ENCODE data around the gene CDC37. TPM values are rescaled to one million over a fixed set of nuclear protein-coding genes. Genes with fewer than 3 reads are reported as not detected.
A peak's percentile ranks its signal among the peaks of the same experiment; 100 is the strongest.
"Not testable (repeated sequence)": the region's sequence is repeated elsewhere in the genome, so short reads cannot be mapped to it uniquely, and the experiment has no call there.

The CDC37 gene
- total RNA-seq, 1 donor from 2014 or later: 335 TPM

GRCh38 chr19:10419646-10420443, 16.5 kb upstream of the CDC37 start:
- DNase-seq (ENCODE audit: low read depth, low spot score): no peak

- no peak for DNase-seq (ENCODE audit: low read depth, low spot score)
Measured at GRCh38 chr19:10419200-10419645, 15.9 kb upstream of the CDC37 start.

DNA sequence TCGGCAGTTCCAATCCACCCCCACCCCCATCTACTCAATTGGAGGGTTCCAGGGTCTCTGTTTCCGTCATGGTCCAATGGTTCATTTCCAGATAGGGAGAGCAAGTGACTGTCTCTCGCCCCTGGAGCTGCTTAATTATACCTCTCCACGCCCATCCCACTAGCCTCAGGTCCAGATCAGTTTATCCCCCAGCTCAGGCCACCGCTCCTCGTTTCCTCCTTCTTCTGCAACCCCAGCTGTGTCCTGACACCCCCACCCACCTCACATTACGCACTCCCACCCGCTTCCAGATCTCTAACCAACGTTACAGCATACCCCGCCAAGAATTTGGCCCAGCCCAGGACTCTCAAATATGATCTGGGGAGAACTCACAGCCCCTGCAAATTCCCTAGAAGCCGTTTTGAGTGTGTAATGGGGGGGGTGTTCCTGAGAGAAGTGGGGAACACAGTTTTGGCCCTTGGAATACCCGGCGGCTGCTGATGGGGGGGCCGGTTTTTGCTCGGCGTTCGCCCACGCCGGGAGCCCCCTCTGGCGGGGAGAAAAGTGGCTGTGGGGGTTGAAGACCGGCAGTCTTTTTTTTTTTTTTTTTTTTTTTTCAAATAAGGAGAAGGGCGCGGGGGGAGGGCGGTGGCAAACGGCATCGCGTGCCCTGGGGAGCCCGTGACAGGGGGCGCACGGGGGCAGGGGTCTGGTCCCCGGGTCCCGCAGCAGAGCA, 15.3 kb upstream of the CDC37 start:
- no peak for DNase-seq (ENCODE audit: low read depth, low spot score)

DNA sequence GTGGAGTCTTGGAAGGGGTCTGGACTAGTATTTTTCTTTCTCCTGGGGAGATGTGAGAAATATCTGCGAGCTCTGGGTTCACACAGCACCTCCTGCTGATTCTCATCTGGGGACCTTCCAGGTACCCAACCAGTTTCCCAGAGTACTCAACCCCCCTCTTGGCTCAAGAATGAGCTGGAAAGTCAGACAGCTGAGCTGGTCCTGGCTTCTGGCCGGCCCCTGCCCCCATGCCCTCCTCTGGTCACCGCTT, 14.8 kb upstream of the CDC37 start:
- no peak for DNase-seq (ENCODE audit: low read depth, low spot score)

DNA sequence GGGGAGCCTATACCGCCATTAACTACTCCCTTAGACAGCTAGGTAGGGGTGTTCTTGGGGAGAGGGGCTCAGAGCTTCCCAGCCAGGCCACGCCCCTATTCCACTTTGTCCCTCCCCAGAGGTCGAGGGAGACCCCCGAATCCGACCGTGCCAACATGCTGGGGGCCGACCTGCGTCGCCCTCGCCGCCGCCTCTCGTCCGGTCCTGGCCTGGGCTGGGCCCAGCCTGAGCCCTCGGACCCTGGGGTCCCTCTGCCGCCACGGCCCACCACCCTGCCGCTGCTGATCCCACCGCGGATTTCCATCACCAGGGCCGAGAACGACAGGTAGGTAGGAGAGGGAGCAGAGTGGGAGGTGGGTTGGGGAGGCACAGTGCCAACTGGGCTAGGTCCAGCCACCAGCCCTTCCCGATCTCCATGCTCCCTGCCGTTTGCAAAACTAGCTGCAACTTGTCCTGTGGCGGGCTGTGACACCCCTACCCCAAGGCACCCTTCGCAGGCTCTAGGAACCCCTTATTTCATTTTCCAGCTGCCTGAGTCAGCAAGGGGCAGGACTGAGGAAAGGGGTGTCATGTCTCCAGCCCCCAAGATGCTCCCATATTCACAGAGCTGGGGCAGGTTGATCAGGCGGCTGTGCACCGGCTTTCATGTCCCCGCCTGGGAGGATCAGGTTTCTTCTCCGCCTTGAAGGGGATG, 14.3 kb upstream of the CDC37 start:
- DNase-seq (ENCODE audit: low read depth, low spot score): no peak

- peak; percentile 40 for DNase-seq (ENCODE audit: low read depth, low spot score)
Measured at GRCh38 chr19:10416380-10417257, 13.3 kb upstream of the CDC37 start.

- no peak for DNase-seq (ENCODE audit: low read depth, low spot score)
Measured at GRCh38 chr19:10416083-10416379, 12.7 kb upstream of the CDC37 start.

DNA sequence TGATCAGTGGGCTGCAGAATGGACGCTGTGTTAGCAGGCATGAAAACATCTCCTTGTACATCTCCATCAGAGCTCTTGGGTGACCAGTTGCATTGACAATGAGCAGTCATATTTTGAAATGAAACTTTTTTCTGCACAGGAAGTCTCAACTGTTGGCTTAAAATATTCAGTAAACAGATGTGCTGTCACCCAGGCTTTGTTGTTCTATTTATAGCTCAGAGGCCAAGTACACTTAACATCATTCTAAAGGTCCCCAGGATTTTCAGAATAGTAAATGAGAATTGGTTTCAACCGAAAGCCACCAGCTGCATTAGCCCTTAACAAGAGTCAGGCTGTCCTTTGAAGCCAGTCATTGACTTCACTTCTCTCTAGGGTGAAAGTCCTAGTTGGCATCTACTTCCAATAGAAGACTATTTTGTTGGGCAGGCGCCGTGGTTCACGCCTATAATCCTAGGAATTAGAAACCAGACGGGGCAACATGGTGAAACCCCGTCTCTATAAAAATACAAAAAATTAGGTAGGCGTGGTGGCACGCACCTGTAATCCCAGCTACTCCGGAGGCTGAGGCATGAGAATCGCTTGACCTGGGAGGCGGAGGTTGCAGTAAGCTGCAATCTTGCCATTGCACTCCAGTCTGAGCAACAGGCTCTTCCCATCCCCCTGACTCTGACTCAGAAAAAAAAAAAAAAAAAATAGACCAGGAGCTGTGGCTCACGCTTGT, 9.1 kb upstream of the CDC37 start:
- no peak for DNase-seq (ENCODE audit: low read depth, low spot score)

DNA sequence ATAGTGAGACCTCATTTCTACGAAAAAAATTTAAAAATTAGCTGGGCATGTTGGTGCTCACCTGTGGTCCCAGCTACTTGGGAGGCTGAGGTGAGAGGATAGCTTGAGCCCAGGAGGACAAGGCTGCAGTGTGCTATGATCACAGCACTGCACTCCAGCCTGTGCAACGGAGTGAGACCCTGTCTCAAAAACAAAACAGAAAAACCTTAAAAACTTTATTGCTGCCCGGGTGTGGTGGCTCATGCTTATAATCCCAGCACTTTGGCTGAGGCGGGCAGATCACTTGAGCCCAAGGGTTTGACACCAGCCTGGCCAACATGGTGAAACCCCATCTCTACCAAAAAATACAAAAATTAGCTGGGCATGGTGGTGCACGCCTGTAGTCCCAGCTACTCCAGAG, 7.9 kb upstream of the CDC37 start:
- not testable (repeated sequence) for DNase-seq (ENCODE audit: low read depth, low spot score)

GRCh38 chr19:10408511-10409283, 5.4 kb upstream of the CDC37 start:
- no peak for DNase-seq (ENCODE audit: low read depth, low spot score)

DNA sequence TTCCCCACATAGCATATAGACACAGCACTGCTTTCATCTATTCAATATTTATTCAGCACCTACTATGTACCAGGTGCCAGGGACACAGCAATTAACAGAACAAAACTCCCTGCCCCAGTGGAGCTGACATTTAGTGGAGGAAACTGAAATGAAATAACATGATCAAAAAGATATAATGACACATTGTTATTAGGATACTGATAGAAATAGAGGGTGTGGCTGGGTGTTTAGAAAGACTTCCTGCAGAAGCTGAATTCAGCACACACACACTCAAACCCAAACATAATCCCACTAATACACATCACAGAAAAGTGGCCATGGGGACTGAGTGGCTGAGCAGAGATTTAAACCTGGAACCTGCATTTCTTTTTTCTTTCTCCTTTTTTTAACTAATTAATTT, 3.8 kb upstream of the CDC37 start:
- no peak for DNase-seq (ENCODE audit: low read depth, low spot score)

DNA sequence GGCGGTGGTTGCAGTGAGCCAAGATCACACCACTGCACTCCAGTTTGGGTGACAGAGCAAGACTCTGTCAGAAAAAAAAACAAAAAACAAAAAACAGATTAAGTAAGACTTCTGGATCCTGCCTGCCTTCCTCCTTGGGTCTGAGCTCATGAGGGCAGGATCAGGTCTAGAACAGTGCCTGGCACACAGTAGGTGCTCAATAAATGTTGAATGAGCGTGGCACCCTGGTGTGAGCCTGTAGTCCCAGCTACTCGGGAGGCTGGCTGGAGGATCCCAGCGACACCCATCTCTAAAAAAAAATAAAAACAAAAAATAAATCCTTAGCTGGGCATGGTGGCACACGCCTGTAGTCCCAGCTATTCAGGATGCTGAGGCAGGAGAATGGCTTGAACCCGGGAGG, 2.8 kb upstream of the CDC37 start:
- no peak for DNase-seq (ENCODE audit: low read depth, low spot score)

- DNase-seq (ENCODE audit: low read depth, low spot score): no peak
Measured at GRCh38 chr19:10404888-10405820, 1.8 kb upstream of the CDC37 start.

DNA sequence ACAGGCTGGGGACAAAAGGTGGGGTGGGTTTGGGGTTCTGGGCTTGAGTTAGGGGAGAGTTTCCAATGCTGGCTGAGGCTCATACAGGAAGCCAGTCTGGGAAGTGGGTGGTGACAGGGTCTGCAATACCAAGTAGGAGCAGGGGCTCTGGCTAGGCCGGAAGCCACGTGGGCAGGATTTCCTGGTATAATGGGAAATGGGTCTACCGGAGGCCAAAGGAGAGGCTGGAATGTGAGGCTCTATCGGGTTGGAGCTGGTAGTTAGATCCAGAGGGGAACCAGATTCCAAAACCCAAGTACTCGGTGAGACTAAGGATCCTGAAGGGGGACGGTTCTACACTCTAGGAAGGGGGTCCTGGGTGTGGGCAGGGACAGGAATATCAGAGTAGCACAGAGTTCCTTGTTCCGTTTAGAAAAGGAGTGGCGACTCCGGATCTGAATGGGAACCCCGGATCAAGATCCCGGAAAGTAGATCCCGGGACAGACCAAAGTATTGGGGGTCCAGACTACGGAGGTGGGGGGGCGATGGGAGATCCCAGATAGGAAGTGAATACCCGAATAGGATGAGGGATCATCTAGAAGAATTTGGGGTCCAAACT, 802 bp downstream of the CDC37 start:
- DNase-seq (ENCODE audit: low read depth, low spot score): peak; percentile 39

- DNase-seq (ENCODE audit: low read depth, low spot score): no peak
Measured at GRCh38 chr19:10399878-10400277, 3.5 kb downstream of the CDC37 start.

DNA sequence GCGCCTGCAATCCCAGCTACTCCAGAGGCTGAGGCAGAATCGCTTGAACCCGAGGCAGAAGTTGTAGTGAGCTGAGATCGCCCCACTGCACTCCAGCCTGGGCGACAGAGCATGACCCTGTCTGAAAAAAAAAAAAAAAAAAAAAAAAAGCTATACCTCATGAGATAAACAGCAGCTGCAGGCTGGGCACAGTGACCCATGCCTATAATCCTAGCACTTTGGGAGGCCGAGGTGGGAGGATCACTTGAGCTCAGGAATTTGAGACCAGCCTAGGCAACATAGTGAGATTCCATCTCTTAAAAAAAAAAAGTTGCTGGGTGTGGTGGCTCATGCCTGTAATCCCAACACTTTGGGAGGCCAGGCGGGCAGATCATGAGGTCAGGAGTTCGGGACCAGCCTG, 4.0 kb downstream of the CDC37 start:
- not testable (repeated sequence) for DNase-seq (ENCODE audit: low read depth, low spot score)

DNA sequence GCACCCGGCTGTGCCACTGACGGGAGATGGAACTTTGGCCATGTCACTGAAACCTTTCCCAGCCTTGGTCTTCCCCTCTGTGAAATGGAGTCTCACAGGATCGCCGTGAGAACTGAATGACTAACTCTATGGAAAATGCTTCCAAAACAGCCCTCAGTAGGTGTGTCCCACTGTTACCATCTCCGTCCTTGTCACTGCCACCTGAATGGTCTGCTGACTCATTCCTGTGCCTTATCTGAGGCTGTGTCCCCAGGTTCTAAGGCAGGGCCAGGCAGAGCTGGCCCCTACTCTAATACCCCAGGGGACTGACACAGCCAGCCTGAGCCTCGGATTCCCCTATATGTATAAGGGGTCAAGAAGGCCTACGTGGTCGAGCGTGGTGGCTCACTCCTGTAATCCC, 4.5 kb downstream of the CDC37 start:
- DNase-seq (ENCODE audit: low read depth, low spot score): no peak

GRCh38 chr19:10395917-10396316, 7.4 kb downstream of the CDC37 start:
- DNase-seq (ENCODE audit: low read depth, low spot score): no peak

DNA sequence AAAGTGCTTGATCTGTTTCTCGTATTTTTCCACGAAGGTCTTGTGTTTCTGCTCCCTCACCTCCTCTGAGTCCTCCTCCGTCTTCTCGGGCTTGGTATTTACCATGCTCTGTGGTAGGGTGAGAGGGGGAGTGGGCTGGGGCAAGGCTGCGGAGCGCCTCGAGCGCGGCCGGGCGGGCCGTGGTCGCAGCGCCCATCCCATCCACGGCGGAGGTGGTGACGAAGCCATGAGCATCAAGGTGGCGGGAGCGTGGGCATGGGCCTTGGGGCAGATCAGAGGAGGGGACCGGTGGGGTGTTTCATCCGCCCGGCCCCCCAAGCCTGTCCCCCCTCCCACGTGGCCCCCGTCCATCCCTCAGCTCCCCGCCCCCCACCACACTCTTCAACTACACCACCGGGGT, 7.9 kb downstream of the CDC37 start:
- DNase-seq (ENCODE audit: low read depth, low spot score): no peak
